ENCODE measurements around the gene FANCC. TPM values are rescaled to one million over a fixed set of nuclear protein-coding genes. Genes with fewer than 3 reads are reported as not detected.

FANCC gene
- total and polyA plus RNA-seq, 2 experiments from 2014 or later, result 13.1 to 15.6 TPM

DNA sequence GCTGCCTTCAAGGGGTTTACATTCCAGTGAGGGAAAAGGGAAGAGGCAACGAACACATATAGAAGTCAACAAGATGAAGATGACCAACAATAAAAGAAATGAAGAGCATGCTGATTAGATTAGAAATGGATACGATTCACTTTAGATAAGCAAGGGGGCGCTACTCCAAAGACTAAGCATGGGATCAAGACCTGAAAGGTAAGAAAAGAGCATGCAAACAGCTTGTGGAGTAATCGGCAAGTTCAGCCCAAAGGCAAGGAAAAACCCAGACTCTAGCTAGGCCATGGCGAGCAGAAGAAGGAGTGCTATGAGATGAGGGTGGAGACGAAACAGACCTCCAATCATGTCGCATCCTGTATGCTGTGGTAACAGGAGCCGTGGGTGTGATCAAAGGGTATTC is 124.4 kb downstream of the FANCC start:
- no peak overlapping the region for H3K27ac ChIP-seq
- H4K20me1 ChIP-seq (ENCODE audit: insufficient read depth, poor library complexity, severe bottlenecking), result no peaks in the 10 kb centered on the region
- H3K9me2 ChIP-seq (replicated peaks; ENCODE audit: insufficient read depth), result no peaks in the 10 kb centered on the region
- no peak for DNase-seq (ENCODE audit: low spot score)
- H3K79me2 ChIP-seq, result no peaks in the 10 kb centered on the region
- no peaks in the 10 kb centered on the region for H3K36me3 ChIP-seq (replicated peaks; ENCODE audit: insufficient read depth, low read depth)
- no peak overlapping the region for H2AFZ ChIP-seq
- TF ChIP-seq EZH2phosphoT487 (IDR thresholded peaks at IDR 0.05; ENCODE audit: low read depth, severe bottlenecking, unreplicated experiment) (no peak), EZH2 (IDR thresholded peaks at IDR 0.05; ENCODE audit: borderline replicate concordance) (no peak)
- TF ChIP-seq, protein P1, sequence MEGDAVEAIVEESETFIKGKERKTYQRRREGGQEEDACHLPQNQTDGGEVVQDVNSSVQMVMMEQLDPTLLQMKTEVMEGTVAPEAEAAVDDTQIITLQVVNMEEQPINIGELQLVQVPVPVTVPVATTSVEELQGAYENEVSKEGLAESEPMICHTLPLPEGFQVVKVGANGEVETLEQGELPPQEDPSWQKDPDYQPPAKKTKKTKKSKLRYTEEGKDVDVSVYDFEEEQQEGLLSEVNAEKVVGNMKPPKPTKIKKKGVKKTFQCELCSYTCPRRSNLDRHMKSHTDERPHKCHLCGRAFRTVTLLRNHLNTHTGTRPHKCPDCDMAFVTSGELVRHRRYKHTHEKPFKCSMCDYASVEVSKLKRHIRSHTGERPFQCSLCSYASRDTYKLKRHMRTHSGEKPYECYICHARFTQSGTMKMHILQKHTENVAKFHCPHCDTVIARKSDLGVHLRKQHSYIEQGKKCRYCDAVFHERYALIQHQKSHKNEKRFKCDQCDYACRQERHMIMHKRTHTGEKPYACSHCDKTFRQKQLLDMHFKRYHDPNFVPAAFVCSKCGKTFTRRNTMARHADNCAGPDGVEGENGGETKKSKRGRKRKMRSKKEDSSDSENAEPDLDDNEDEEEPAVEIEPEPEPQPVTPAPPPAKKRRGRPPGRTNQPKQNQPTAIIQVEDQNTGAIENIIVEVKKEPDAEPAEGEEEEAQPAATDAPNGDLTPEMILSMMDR (IDR thresholded peaks at IDR 0.05; ENCODE audit: poor library complexity), result no peak
- no peaks in the 10 kb centered on the region for H3K9me3 ChIP-seq (ENCODE audit: low read depth)
- H3K4me1 ChIP-seq (ENCODE audit: insufficient read depth), result peaks cover 18% of the 10 kb centered on the region
- 84% methylated on average over 8 of the region's 8 CpGs for WGBS (ENCODE audit: low lambda C conversion rate, missing lambda C conversion rate)
- H3K27me3 ChIP-seq, result no peaks in the 10 kb centered on the region
- no peak overlapping the region for H3K4me2 ChIP-seq
- H3K4me3 ChIP-seq, result no peak overlapping the region

- 84% methylated on average over 1 of the region's 1 CpG for WGBS (ENCODE audit: low lambda C conversion rate, missing lambda C conversion rate)
- TF ChIP-seq EZH2phosphoT487 (IDR thresholded peaks at IDR 0.05; ENCODE audit: low read depth, severe bottlenecking, unreplicated experiment) (no peak), EZH2 (IDR thresholded peaks at IDR 0.05; ENCODE audit: borderline replicate concordance) (no peak)
- TF ChIP-seq, protein P1 (IDR thresholded peaks at IDR 0.05; ENCODE audit: poor library complexity), result no peak
- Histone ChIP-seq H3K4me1 (ENCODE audit: insufficient read depth) (peaks cover 18% of the 10 kb centered on the region), H3K36me3 (replicated peaks; ENCODE audit: insufficient read depth, low read depth) (no peaks in the 10 kb centered on the region), H3K27ac (no peak overlapping the region), H3K4me3 (no peak overlapping the region), H2AFZ (no peak overlapping the region), H3K27me3 (no peaks in the 10 kb centered on the region), H3K79me2 (no peaks in the 10 kb centered on the region), H3K9me3 (ENCODE audit: low read depth) (no peaks in the 10 kb centered on the region), H3K4me2 (no peak overlapping the region), H3K9me2 (replicated peaks; ENCODE audit: insufficient read depth) (no peaks in the 10 kb centered on the region), H4K20me1 (ENCODE audit: insufficient read depth, poor library complexity, severe bottlenecking) (no peaks in the 10 kb centered on the region)
- no peak for DNase-seq (ENCODE audit: low spot score)
Measured at GRCh38 chr9:95192631-95193030, 124.9 kb downstream of the FANCC start.

- no peak overlapping the region for H2AFZ ChIP-seq
- H3K4me1 ChIP-seq (ENCODE audit: insufficient read depth), result peaks cover 18% of the 10 kb centered on the region
- no peaks in the 10 kb centered on the region for H3K9me3 ChIP-seq (ENCODE audit: low read depth)
- TF ChIP-seq, protein P1 (IDR thresholded peaks at IDR 0.05; ENCODE audit: poor library complexity), result no peak
- no peak for TF ChIP-seq EZH2phosphoT487 (IDR thresholded peaks at IDR 0.05; ENCODE audit: low read depth, severe bottlenecking, unreplicated experiment)
- no peak for TF ChIP-seq EZH2 (IDR thresholded peaks at IDR 0.05; ENCODE audit: borderline replicate concordance)
- no peaks in the 10 kb centered on the region for H3K27me3 ChIP-seq
- DNase-seq (ENCODE audit: low spot score), result no peak
- no peaks in the 10 kb centered on the region for H4K20me1 ChIP-seq (ENCODE audit: insufficient read depth, poor library complexity, severe bottlenecking)
- no peaks in the 10 kb centered on the region for H3K9me2 ChIP-seq (replicated peaks; ENCODE audit: insufficient read depth)
- H3K4me3 ChIP-seq, result no peak overlapping the region
- H3K79me2 ChIP-seq, result no peaks in the 10 kb centered on the region
- H3K36me3 ChIP-seq (replicated peaks; ENCODE audit: insufficient read depth, low read depth), result no peaks in the 10 kb centered on the region
- peak overlapping the region; percentile 76 for H3K27ac ChIP-seq
- no peak overlapping the region for H3K4me2 ChIP-seq
- 98% methylated on average over 4 of the region's 4 CpGs for WGBS (ENCODE audit: low lambda C conversion rate, missing lambda C conversion rate)
Measured at GRCh38 chr9:95190413-95190812, 127.1 kb downstream of the FANCC start.
